GM21381 (cell line): Measurements from ENCODE around the gene GABRG3.
"Not testable (repeated sequence)": the region's sequence is repeated elsewhere in the genome, so short reads cannot be mapped to it uniquely, and the experiment has no call there.

Source experiments
- ATAC-seq: cut with Tn5 transposase; IDR thresholded peaks from one replicate; pipeline ENCODE4 v1.9.1; 2021; ENCODE audit warnings: mild to moderate bottlenecking, moderate library complexity; ENCODE audit not compliant: unreplicated experiment

The GABRG3 gene

DNA sequence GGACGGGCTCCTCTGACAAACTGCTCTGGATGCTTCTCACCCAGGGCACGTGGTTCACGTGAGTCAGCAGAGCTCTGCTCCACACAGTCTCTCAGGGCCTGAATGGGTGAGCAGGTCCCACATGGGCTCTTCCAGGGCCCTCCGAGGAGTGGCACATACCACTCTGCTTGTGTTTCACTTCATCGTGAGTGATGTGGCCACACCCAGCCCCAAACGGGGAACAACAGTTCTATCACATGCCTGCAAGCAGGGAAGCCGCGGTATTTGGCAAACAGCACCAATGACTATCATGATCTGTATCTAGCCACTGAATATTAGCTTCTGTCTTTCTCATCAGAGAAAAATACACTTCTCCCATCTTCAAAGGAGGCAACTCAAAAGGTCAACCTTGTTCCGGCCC is 352.8 kb downstream of the GABRG3 start:
- no peak for ATAC-seq

DNA sequence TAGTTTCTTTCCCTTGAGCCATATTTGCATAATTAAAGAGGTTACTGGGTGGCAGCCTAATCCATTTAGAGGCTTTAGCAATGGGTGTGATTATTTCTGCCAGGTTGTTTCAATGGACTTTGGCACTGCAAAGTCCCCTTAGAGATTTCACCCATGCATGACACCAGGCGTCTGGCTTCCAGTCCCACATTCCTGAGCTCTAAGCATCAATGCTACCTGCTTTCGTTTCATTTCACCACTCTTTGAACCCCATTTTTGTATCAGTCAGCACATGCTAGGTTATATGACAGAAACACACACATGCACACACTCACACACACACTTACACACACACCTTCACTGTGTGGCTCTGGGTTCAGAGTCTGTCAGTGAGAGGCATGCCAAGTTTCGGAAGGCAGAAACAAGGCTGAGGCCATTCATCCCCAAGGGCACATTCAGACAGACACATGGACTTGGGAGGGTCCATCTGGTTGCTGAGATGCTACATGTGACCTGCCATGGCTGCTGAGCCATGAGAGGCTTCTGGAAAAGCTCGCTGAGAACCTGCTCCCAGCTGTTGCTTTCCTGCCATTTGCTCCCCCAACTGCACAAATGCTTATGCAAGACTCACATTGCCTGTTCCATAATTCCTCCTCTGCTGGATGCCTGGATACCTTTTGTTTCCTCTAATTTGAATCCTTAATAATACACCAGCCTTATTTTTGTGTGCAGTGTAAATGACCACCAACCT is 354.1 kb downstream of the GABRG3 start:
- no peak for ATAC-seq

DNA sequence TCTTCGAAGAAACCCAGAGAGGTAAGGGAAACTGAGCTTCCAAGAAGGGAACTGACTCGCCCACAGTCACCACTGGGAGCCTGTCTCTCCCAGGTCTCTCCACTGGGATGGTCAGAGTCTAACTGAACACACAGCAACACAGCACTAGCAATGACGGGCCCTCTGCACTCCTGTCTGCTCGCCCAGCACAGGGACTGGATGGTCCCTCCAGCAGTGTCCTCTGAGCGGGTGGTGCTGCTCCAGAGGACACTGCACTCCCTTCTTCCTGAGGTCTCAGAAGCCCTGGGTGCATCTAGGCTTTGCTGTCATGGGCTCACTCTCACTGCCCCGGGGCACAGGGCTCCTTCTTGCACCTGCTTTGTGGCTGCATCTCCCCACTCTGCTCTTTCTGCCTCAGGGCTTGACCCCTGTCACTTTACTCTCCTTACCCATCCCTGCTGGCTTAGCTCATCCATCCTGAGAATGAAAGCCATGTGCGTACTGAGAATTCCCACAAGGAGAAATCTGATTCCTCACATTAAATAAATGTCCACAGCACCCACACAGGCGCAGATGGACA is 356.6 kb downstream of the GABRG3 start:
- ATAC-seq, result no peak

DNA sequence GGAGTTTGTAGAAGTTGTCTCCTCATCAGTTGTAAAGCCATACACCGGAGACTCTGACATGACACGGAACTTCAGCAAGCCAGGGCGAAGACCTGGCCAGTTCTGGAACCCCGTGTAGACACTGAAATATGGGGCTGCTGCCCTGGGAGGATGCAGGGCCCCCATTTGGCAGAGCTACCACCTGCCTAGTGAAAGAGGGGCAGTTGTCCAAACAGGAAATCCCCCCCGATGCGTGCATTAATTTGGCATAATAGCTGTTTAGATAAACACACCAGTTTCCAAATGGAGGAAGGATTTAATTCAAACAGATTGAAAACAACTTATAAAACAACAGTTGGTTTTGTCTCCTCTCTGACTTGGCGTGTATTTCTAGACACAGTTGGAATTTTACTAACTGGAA is 357.2 kb downstream of the GABRG3 start:
- ATAC-seq, result no peak

DNA sequence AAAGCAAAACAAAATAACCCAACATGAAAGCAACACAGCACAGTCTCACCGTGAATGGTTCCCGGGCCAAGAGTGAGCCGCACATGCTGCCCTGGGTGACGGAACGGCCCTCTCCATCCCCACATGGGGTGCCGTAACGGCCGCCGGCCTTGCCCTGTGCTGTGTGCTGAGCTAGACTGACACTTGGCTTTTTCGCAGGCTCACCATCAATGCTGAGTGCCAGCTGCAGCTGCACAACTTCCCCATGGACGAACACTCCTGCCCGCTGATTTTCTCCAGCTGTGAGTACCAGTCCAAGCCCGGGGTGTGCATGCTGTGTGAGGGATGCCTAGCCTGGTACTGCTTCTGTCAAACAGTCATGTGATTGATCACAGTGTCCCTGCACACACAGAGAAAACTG is 357.6 kb downstream of the GABRG3 start:
- ATAC-seq, result no peak

DNA sequence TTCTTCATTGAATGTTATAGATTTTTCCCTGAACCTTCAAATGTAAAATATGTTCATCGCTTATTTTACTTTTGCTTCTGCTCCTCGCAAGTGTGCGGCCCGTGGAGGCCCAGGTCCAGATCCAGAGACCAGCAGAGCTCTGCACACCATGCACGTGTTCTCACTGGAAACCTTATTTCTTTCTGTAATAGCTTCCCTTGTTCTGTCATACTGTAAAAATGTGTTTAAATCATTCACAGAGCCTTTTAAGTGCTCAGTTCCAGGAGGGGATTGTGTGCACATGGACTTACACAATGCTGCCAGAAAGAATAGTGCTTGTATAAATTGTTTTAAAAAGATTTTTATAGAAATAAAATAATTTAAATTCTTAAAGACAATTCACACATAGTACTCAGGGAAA is 359.3 kb downstream of the GABRG3 start:
- no peak for ATAC-seq

DNA sequence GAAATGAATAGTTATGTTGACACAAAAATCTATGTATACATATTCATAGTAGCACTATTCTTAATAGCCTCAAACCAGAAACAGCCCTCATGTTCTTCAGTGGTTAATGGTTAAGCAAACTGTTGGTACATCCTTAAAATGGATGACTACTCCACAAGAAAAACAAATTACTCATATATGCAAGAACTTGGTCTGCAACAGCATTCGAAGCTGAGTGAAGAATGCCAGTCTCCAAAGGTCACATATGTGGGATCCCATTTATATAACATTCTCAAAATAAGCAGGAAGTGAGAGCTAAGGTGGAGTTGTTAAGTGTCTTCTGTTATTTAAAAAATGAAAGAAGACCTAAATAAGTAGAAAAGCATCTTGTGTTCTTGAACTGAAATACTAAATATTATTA is 365.7 kb downstream of the GABRG3 start:
- no peak for ATAC-seq

DNA sequence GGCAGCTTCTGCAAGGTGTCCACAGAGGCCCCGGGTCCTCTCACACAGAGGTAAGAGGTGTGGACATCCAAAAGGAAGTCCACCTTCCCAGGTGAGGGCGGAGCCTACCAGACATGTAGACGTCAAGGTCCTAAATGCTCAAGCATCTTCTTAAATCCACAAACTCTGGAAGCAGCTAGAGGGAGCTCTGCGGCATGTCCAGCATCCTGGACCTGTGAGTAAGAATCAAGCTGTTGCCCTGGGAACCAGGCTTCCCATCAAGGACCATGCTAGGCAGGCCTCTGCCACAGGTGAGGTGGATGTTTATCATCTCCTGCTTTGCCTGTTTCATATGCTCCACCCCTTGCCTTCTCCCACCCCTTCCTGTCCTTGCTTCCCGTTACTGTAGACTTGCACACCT is 368.2 kb downstream of the GABRG3 start:
- ATAC-seq, result no peak

DNA sequence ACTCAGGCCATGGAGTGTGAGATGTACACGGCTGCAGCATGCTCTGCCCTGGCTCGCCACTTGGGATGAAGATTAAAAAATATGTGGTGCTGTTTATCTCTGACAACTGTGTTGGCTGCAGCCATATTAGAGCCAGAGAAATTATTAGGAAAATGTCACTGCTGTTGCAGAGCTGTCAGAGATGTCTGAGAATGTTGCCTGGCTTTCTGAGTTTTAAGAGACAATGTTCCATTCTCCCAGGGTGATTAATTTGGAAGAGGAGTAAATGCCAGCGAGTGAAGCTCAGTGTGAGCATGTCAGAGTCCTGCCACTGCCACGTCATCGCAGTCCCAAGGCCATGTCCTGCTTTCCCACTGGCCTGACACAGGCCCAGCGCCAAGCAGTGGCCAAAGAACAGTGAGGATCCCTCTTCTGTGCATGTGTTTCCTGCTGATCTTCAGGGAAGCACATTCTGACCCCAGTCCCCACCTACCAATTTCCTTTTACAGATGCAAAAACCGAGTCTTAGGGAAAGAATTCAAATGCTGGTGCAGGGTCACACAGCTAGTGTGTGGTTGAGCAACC is 370.9 kb downstream of the GABRG3 start:
- ATAC-seq, result no peak

DNA sequence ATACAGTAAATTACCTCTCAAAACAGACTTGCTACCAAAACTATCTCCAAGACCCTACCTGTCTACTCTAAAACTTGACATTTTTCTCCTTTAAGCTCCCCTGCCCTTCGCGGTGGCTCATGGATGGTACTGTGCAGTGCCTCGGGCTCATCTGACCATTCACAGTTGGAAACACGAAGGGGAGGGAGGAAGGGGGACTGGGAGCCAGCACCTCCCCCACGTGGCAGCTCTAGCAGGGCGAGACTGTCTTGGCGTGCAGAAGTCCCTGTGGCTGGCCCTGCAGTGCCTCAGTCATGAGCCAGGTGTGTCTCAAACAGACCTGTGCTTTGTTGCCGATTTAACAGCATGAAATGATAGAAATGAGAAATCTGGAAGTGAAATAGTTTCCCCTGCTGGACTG is 372.0 kb downstream of the GABRG3 start:
- no peak for ATAC-seq

DNA sequence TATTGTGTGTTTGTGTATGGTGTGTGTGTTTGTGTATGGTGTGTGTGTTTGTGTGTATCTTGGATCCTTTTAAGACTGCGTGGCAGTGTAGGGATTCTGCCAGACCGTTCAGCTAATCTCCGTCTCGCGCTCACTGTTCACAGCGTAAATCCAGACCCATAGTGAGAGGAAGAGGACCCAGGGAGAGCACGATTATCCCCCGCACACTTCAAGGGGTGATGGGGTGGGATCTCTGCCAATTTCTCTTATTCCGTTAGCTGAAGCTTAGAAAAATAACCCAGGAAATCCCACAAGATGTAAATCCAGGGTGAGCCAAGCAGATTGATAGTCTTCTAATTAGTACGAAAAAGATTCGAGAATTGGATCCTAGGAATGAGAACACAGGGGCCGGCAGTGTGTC is 381.2 kb downstream of the GABRG3 start:
- no peak for ATAC-seq

DNA sequence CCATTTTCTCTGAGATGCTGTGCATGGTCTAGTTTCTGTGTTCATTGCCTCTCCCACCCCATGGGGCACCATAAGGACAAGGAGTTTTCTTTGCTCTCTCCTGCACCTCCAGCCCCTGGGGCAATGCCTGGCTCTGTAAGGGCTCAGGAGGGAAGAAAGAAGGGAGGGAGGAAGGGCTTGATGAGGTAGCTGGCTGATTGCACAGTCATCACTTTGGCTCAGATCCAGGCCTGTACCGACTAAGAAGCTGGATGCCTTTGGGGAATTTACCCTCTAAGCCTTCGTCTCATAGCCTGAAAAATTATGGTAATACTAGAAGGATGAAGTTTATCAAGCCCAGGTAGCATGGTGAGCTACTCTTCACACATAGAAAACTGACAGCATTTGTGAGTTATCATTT is 382.9 kb downstream of the GABRG3 start:
- ATAC-seq, result no peak

DNA sequence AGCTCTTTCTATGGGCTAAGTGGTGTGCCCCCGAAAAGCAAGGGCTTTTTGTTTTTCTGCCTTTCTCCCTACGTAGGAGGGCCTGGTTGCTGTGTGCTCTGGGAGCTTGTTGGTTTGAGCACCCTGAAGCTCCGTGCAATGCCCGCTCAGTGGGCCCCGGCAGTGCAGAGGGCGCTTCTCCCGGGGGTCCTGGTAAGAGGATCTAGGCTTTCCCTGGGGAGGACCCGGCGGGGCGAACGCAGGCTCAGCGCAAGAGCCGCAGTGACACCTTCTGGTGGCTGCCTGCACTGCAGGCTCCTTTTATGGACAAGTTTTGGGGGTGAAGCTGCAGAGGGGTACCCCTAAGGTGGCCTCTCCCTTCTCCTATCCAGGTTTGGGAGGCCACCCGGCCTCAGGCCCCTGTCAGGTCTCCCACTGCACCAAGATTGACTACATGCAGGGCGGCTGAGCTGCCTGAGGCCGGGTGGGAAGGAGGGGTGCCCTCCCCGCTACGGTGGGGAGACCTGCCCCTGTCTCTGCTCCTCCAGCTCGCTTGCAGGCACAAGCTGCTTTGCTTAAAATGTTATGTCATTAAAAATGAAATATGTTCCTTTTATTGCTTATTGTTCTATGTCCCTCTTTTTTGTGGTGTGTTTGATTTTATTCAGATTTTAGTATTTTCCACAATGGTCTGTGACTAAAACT is 387.9 kb downstream of the GABRG3 start:
- no peak for ATAC-seq

DNA sequence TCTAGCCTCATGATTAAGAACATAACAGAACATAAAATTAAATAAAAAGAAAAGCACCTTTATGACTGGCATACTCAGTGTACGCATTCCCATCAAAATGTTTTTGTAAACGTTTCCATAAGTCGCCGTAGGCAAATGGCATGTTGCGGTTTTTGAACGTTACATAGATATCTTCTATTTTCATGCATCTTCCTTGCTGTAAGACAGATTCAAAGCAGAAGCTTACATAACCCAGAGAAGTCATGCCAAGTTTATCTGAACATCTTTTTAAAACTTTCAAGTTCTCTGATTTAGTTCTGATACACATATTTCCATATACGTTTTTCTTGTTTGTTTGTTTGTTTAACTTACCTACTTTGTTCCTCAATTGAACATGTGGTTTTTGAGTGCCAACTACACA is 388.6 kb downstream of the GABRG3 start:
- no peak for ATAC-seq

DNA sequence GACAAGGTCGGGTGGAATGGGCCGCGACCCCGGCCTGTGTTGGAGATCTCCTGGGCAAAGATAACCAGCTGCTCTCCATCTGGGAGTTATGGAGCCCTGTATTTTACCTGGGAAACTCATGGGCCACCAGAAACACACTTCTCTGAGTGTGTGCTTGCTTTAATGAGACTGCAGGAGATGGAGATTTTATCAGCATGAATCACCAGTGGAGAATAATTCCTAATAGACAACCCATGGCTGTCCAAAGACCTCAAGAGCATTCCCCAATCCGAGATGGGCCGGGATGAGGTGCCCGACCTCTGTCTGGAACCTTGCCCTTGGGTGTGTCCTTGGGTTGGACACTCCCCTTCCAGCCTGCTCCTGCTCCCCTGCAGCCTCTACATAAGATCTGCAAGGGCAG is 389.3 kb downstream of the GABRG3 start:
- no peak for ATAC-seq

DNA sequence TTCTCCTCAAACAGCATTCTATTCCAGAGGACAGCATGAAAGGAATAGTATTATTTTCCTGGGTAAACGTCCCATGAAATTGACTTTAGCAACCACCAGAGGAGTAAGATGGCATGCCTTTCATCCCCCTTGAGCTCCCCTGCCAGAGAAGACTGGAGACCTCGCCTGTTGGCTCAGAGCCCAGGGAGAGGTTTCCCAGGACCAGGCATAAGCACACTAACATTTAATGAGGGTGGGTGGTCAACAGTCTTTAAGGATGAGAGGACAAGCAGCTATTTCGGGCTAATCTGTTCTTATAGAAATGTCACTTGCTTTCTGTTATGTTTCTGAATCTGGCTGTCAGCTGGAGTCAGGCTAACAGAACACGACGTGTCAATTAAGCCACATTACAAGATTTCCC is 390.5 kb downstream of the GABRG3 start:
- ATAC-seq, result no peak

DNA sequence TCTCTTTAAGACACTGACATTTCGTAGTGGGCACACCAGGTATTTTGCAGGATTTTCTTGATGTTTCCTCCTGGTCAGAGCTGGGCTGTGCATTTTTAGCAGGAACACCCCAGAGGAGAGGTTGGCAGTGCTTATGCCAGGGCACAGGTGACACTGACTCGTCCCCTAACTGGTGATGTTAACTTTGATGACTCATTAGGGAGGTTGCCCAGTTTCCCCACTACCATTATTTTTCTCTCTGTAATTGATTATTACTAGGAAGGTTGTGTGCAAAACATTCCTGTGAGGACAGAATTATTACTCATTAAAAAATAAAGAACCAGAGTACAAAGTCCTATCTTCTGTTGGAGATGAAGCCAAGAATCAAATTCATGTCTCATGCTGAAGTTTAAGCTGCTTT is 394.5 kb downstream of the GABRG3 start:
- ATAC-seq, result no peak

DNA sequence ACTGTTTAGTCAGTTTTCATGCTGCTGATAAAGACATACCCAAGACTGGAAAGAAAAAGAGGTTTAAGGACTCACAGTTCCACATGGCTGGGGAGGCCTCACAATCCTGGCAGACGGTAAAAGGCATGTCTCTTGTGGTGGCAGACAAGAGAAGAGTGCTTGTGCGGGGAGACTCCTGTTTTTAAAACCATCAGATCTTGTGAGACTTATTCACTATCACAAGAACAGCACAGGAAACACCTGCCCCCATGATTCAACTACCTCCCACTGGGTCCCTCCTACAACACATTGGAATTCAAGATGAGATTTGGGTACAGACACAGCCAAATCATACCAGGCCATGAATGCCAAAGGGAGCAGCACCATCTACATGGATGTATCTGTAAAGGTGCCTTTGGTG is 406.4 kb downstream of the GABRG3 start:
- not testable (repeated sequence) for ATAC-seq

DNA sequence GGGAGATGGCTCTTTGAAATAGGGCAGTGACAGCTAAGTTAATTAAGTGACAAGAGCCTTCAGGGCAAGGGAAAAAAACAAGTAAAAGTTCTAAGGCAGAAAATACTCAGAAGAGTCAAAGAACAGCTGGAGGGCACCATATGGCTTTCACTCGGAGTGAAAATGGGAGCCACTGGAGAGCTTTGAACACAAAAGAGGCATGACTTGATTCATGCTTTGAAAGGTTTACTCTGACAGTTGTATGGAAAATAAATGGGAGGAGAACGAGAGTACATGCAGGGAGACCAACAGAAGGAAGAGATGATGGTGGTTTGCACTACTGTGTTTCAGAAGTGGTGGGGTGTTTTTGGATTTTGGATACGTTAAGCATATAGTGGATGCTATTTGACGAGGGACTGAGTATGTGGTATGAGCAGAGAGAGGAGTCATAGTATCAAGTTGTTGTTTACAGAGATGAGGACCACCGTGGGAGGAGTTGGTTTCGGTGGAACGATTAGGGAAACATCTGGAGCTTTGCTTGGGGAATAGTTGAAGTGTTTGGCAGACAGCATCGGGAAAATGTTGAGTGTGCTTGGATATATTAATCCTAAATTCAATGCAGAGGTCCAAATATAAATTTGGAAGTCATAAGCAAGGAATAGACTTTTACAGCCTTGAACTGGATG is 411.5 kb downstream of the GABRG3 start:
- ATAC-seq, result no peak

DNA sequence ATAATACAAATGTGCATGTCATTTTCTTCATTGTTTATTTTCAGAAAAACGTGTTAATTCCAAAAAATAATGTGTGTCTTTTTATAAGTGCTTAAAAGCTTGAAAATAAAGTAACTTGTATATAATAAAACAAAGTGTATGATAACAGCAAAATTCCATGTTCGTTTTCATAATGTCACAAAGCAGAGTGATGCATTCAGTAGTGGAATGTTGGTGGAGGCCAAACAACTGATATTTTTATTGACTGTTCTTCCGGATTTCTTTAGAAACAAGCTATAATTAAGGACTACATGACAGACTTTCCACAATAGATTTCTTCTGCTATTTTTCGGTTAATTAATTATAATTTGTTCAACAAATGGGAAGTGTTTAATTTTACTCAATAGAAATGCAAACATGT is 412.7 kb downstream of the GABRG3 start:
- no peak for ATAC-seq

DNA sequence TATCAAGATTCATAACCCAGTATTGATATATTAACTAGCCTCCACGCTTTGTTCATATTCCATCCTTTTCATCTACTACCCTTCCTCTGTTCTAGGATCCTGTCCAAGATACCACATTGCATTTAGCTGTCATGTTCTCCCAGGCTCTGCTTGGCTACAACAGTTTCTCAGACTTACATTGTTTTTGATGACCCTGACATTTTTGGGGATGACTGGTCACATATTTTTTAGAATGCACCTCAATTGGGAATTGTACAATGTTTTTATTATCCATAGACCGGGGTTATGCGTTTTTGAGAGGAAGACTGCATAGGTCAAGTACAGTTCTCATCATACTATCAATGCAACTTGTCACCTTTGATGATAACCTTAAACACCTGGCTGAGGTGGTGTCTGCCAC is 421.2 kb downstream of the GABRG3 start:
- no peak for ATAC-seq

DNA sequence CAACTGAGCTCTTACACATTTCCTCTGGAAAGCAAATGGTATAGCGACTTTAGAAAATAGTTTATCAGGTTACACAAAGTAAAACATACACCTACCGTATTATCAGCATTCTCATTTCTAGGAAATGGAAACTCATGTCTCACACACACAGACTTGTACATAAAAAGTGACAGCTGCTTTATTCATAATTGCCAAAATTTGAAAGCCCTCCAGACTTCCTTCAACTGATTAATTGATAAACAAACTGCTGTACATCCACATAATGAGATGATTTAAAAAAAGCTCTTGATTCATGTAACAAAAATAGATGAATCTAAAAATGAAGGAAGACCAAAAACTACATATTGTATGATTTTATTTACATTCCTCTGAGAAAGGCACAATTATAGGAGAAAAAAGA is 425.5 kb downstream of the GABRG3 start:
- no peak for ATAC-seq
